GM23248 (cell line): ENCODE measurements around the gene SULF2. TPM values are rescaled to one million over a fixed set of nuclear protein-coding genes. Genes with fewer than 3 reads are reported as not detected.

ENCODE experiments used
- DNase-seq: peaks from one replicate; pipeline ENCODE4 v3.0.0-alpha.2; 2015
- H2AFZ ChIP-seq: fragments of 200-600 bp; sonication (generic); 2 replicates; pipeline ENCODE4 v1.6.1; 2016; ENCODE audit warnings: antibody characterized with exemption
- H3F3A ChIP-seq: fragments of 200-600 bp; sonication (generic); 2 replicates; pipeline ENCODE4 v1.6.1; 2016; ENCODE audit warnings: mild to moderate bottlenecking, antibody characterized with exemption, mixed run types; ENCODE audit not compliant: insufficient read depth
- H3K27ac ChIP-seq: fragments of 200-600 bp; sonication (generic); 2 replicates; pipeline ENCODE4 v1.5.1; 2016; ENCODE audit warnings: mild to moderate bottlenecking
- H3K27me3 ChIP-seq: fragments of 200-600 bp; sonication (generic); replicated peaks from 2 replicates; pipeline ENCODE4 v1.6.1; 2016; ENCODE audit warnings: mild to moderate bottlenecking; ENCODE audit not compliant: insufficient read depth
- H3K36me3 ChIP-seq: fragments of 200-600 bp; sonication (generic); 2 replicates; pipeline ENCODE4 v1.6.1; 2016; ENCODE audit warnings: low read depth, mild to moderate bottlenecking
- H3K4me1 ChIP-seq: fragments of 200-600 bp; sonication (generic); 2 replicates; pipeline ENCODE4 v1.6.1; 2016; ENCODE audit warnings: mild to moderate bottlenecking; ENCODE audit not compliant: insufficient read depth
- H3K4me2 ChIP-seq: fragments of 200-600 bp; sonication (generic); one replicate; pipeline ENCODE4 v1.6.1; 2016; ENCODE audit warnings: mild to moderate bottlenecking; ENCODE audit not compliant: unreplicated experiment
- H3K4me3 ChIP-seq: fragments of 200-600 bp; sonication (generic); 2 replicates; pipeline ENCODE4 v1.5.1; 2016; ENCODE audit warnings: mild to moderate bottlenecking
- H3K79me2 ChIP-seq: fragments of 200-600 bp; sonication (generic); 2 replicates; pipeline ENCODE4 v1.6.1; 2016; ENCODE audit warnings: mild to moderate bottlenecking; ENCODE audit not compliant: insufficient read depth
- H3K9ac ChIP-seq: fragments of 200-600 bp; sonication (generic); 2 replicates; pipeline ENCODE4 v1.6.1; 2016; ENCODE audit warnings: mild to moderate bottlenecking
- H3K9me2 ChIP-seq: fragments of 200-600 bp; sonication (generic); 2 replicates; pipeline ENCODE4 v1.6.1; 2016; ENCODE audit warnings: mixed run types, mild to moderate bottlenecking, moderate library complexity; ENCODE audit not compliant: insufficient read depth
- H3K9me3 ChIP-seq: fragments of 200-600 bp; sonication (generic); one replicate; pipeline ENCODE4 v1.6.1; 2017; ENCODE audit warnings: low read depth
- H4K20me1 ChIP-seq: fragments of 200-600 bp; sonication (generic); 2 replicates; pipeline ENCODE4 v1.6.0; 2016; ENCODE audit not compliant: insufficient read depth
- EZH2 ChIP-seq: fragments of 200-600 bp; sonication (generic); IDR thresholded peaks from 2 replicates; pipeline ENCODE4 v1.6.1; 2018; ENCODE audit warnings: antibody characterized with exemption, mild to moderate bottlenecking; ENCODE audit not compliant: insufficient read depth, poor library complexity, severe bottlenecking
- EZH2phosphoT487 ChIP-seq: fragments of 200-600 bp; sonication (generic); IDR thresholded peaks from 2 replicates; pipeline ENCODE4 v1.6.1; 2018; ENCODE audit warnings: antibody characterized with exemption, moderate library complexity, mild to moderate bottlenecking, low read depth; ENCODE audit not compliant: insufficient read depth
- WGBS, 2 experiments: methylation state at CpG; one replicate each; pipeline ENCODE4 v1.1.6; 2015 to 2017; ENCODE audit warnings: low lambda C conversion rate in 2 of 2, low coverage in 1 of 2; ENCODE audit errors: missing lambda C conversion rate in 2 of 2; 5-methylcytosine and 5-hydroxymethylcytosine counted together
- in situ Hi-C: fragments of 300-500 bp; cut with MboI; formaldehyde crosslinking; loops from 2 replicates; pipeline ENCODE4 v1.15.0; 2020
- polyA plus RNA-seq: library from polyadenylated mRNA; unstranded; fragments of >200 nt; fragmentation: Nextera tagmentation; extraction: Ambion mirVana; gene quantifications from 2 replicates; pipeline ENCODE4 v1.2.1, GENCODE V29; 2016
- total RNA-seq: library from RNA; depleted of rRNA; stranded (reverse); fragments of >200 nt; shearing (Covaris generic); gene quantifications from 2 replicates; pipeline ENCODE4 v1.2.3, GENCODE V29; 2014

The SULF2 gene
- total and polyA plus RNA-seq, 2 experiments from 2014 or later: 2.0 to 5.6 TPM

- no peak for DNase-seq
- Histone ChIP-seq H3K9me2 (no peaks in the 10 kb centered on the region), H4K20me1 (no peaks in the 10 kb centered on the region), H2AFZ (no peak overlapping the region), H3K79me2 (no peaks in the 10 kb centered on the region), H3F3A (no peaks in the 10 kb centered on the region), H3K4me1 (no peaks in the 10 kb centered on the region), H3K36me3 (no peaks in the 10 kb centered on the region), H3K27me3 (peaks cover 6% of the 10 kb centered on the region), H3K9me3 (no peaks in the 10 kb centered on the region), H3K4me2 (no peak overlapping the region), H3K4me3 (no peak overlapping the region), H3K27ac (no peak overlapping the region), H3K9ac (no peak overlapping the region)
- no peak for TF ChIP-seq EZH2phosphoT487
- no peak for TF ChIP-seq EZH2
- 56 to 72% methylated on average over 4 of the region's 4 CpGs for WGBS, 2 experiments
- in situ Hi-C loops: no loop called here
Measured at GRCh38 chr20:47776639-47777038, 8.6 kb downstream of the SULF2 start.

GRCh38 chr20:47775841-47776240 lies 9.4 kb downstream of the SULF2 start:
- no peaks in the 10 kb centered on the region for H3K9me3 ChIP-seq
- H3F3A ChIP-seq: no peaks in the 10 kb centered on the region
- H3K9ac ChIP-seq: no peak overlapping the region
- peaks cover 5% of the 10 kb centered on the region for H3K27me3 ChIP-seq
- H3K27ac ChIP-seq: no peak overlapping the region
- no peaks in the 10 kb centered on the region for H3K4me1 ChIP-seq
- in situ Hi-C loops: no loop called here
- H3K4me3 ChIP-seq: no peak overlapping the region
- H4K20me1 ChIP-seq: no peaks in the 10 kb centered on the region
- TF ChIP-seq EZH2: no peak
- no peak for TF ChIP-seq EZH2phosphoT487
- 59 to 60% methylated on average over 5 of the region's 5 CpGs for WGBS, 2 experiments
- DNase-seq: no peak
- no peaks in the 10 kb centered on the region for H3K36me3 ChIP-seq
- no peak overlapping the region for H2AFZ ChIP-seq
- H3K4me2 ChIP-seq: no peak overlapping the region
- no peaks in the 10 kb centered on the region for H3K9me2 ChIP-seq
- H3K79me2 ChIP-seq: no peaks in the 10 kb centered on the region

GRCh38 chr20:47775039-47775438 lies 10.2 kb downstream of the SULF2 start:
- no peaks in the 10 kb centered on the region for H3K79me2 ChIP-seq
- in situ Hi-C loops: no loop called here
- no peaks in the 10 kb centered on the region for H3K9me3 ChIP-seq
- no peak overlapping the region for H3K9ac ChIP-seq
- H3K27ac ChIP-seq: no peak overlapping the region
- no peak overlapping the region for H3K4me2 ChIP-seq
- no peaks in the 10 kb centered on the region for H4K20me1 ChIP-seq
- H3K36me3 ChIP-seq: no peaks in the 10 kb centered on the region
- DNase-seq: no peak
- no peak overlapping the region for H2AFZ ChIP-seq
- no peak overlapping the region for H3K4me3 ChIP-seq
- H3K9me2 ChIP-seq: no peaks in the 10 kb centered on the region
- H3K27me3 ChIP-seq: peaks cover 5% of the 10 kb centered on the region
- no peaks in the 10 kb centered on the region for H3K4me1 ChIP-seq
- no peaks in the 10 kb centered on the region for H3F3A ChIP-seq
- TF ChIP-seq EZH2phosphoT487 (no peak), EZH2 (no peak)
- 60 to 67% methylated on average over 5 of the region's 5 CpGs for WGBS, 2 experiments

- Histone ChIP-seq H3K79me2 (no peaks in the 10 kb centered on the region), H3K27ac (no peak overlapping the region), H3K4me2 (no peak overlapping the region), H4K20me1 (no peaks in the 10 kb centered on the region), H3K9me2 (no peaks in the 10 kb centered on the region), H3K4me3 (no peak overlapping the region), H3K9ac (no peak overlapping the region), H3K27me3 (peaks cover 5% of the 10 kb centered on the region), H2AFZ (no peak overlapping the region), H3K4me1 (no peaks in the 10 kb centered on the region), H3F3A (no peaks in the 10 kb centered on the region), H3K36me3 (no peaks in the 10 kb centered on the region), H3K9me3 (no peaks in the 10 kb centered on the region)
- in situ Hi-C loops: no loop called here
- 67 to 72% methylated on average over 14 of the region's 14 CpGs for WGBS, 2 experiments
- TF ChIP-seq EZH2 (no peak), EZH2phosphoT487 (no peak)
- DNase-seq: no peak
Measured at GRCh38 chr20:47774131-47774777, 11.0 kb downstream of the SULF2 start.

GRCh38 chr20:47773371-47773786 lies 11.9 kb downstream of the SULF2 start:
- in situ Hi-C loops: no loop called here
- Histone ChIP-seq H3K4me3 (no peak overlapping the region), H3F3A (no peaks in the 10 kb centered on the region), H4K20me1 (no peaks in the 10 kb centered on the region), H3K9ac (no peak overlapping the region), H3K27ac (no peak overlapping the region), H2AFZ (no peak overlapping the region), H3K79me2 (no peaks in the 10 kb centered on the region), H3K4me1 (no peaks in the 10 kb centered on the region), H3K9me2 (no peaks in the 10 kb centered on the region), H3K9me3 (no peaks in the 10 kb centered on the region), H3K36me3 (no peaks in the 10 kb centered on the region), H3K27me3 (peaks cover 5% of the 10 kb centered on the region; the same call in 1 of the 2 replicates), H3K4me2 (no peak overlapping the region)
- no peak for TF ChIP-seq EZH2phosphoT487
- no peak for TF ChIP-seq EZH2
- WGBS, 2 experiments: 53 to 55% methylated on average over 8 of the region's 8 CpGs
- DNase-seq: no peak
